Upper lobe of right lung (tissue), 1 donor: Measurements from ENCODE around the gene JCAD. TPM values are rescaled to one million over a fixed set of nuclear protein-coding genes. Genes with fewer than 3 reads are reported as not detected.
"Not testable (repeated sequence)": the region's sequence is repeated elsewhere in the genome, so short reads cannot be mapped to it uniquely, and the experiment has no call there.

Source experiments
- ATAC-seq: fragments of 200-7000 bp; cut with Tn5 transposase; one replicate; pipeline ENCODE4 v1.9.1; 2020; ENCODE audit warnings: mild to moderate bottlenecking, moderate library complexity
- DNase-seq: peaks from one replicate; pipeline ENCODE4 v3.0.0-alpha.2; 2020
- H3K27ac ChIP-seq: fragments of 200-600 bp; one replicate; pipeline ENCODE4 v1.8.0; 2022
- H3K27me3 ChIP-seq: fragments of 200-600 bp; one replicate; pipeline ENCODE4 v1.8.0; 2022; ENCODE audit warnings: mild to moderate bottlenecking
- H3K36me3 ChIP-seq: fragments of 200-600 bp; one replicate; pipeline ENCODE4 v1.8.0; 2022
- H3K4me1 ChIP-seq: fragments of 200-600 bp; one replicate; pipeline ENCODE4 v1.8.0; 2022
- H3K4me3 ChIP-seq: fragments of 200-600 bp; one replicate; pipeline ENCODE4 v1.8.0; 2022; ENCODE audit warnings: mild to moderate bottlenecking
- H3K9me3 ChIP-seq: fragments of 200-600 bp; one replicate; pipeline ENCODE4 v1.8.0; 2022
- CTCF ChIP-seq: fragments of 200-600 bp; IDR thresholded peaks from one replicate; pipeline ENCODE4 v1.8.0; 2022; ENCODE audit warnings: antibody characterized with exemption
- intact Hi-C: fragments of 100-400 bp; cut with DNase I; formaldehyde crosslinking; loops from one replicate; pipeline ENCODE4 v1.11.0; 2022
- long read RNA-seq: library from polyadenylated mRNA; unstranded; transcript quantifications from one replicate; pipeline ENCODE4 v2.0.0, GENCODE V29; 2021
- total RNA-seq: library from RNA; stranded (reverse); fragmentation: NEBNext Ultra II Directional; extraction: Animal tissue kit (Norgen Biotek cat#: 25700); gene quantifications from one replicate; pipeline ENCODE4 v1.2.1, GENCODE V29; 2021
- donor health status: DM: no; HTN: yes; CAD: no; lungs with severe emphysema.

The JCAD gene
- 67.6 TPM for total RNA-seq
- long read RNA-seq, full-length matches to known transcripts = 4 of 59 reads
- long read RNA-seq, partial matches to known transcripts = 23 of 59 reads
- long read RNA-seq, other reads (novel, unspliced or antisense) = 32 of 59 reads

GRCh38 chr10:30059209-30060107 lies at the start of gene JCAD:
Gene JCAD, minus strand, starts transcription at chr10:30059586. Its CDS starts 11,774 bp downstream, at chr10:30047812.
- Histone ChIP-seq H3K27ac (peak within 1 kb of the TSS; percentile 90), H3K27me3 (no peaks in the 10 kb centered on the region)
- DNase-seq = peak; percentile 86

GRCh38 chr10:30106987-30107386 lies 47.6 kb upstream of the JCAD start:
- Histone ChIP-seq H3K27me3 (no peaks in the 10 kb centered on the region), H3K9me3 (no peaks in the 10 kb centered on the region), H3K36me3 (no peaks in the 10 kb centered on the region), H3K27ac (no peak overlapping the region), H3K4me1 (no peaks in the 10 kb centered on the region), H3K4me3 (no peak overlapping the region)
- intact Hi-C loops = no loop called here
- ATAC-seq (no peak), DNase-seq (no peak)
- no peak for TF ChIP-seq CTCF

More at GRCh38 chr10:30059209-30060107, at the start of gene JCAD:
- Histone ChIP-seq H3K36me3 (no peaks in the 10 kb centered on the region), H3K9me3 (no peaks in the 10 kb centered on the region), H3K4me1 (peaks cover 22% of the 10 kb centered on the region), H3K4me3 (peak within 1 kb of the TSS; percentile 68)
- intact Hi-C loops = no loop called here
- TF ChIP-seq CTCF = no peak
- peak; percentile 95 for ATAC-seq

- H3K36me3 ChIP-seq = no peaks in the 10 kb centered on the region
- no peak overlapping the region for H3K4me3 ChIP-seq
- no peak for ATAC-seq
- DNase-seq = no peak
- intact Hi-C loops = no loop called here
- H3K4me1 ChIP-seq = no peaks in the 10 kb centered on the region
- H3K27me3 ChIP-seq = no peaks in the 10 kb centered on the region
- H3K27ac ChIP-seq = no peak overlapping the region
- H3K9me3 ChIP-seq = no peaks in the 10 kb centered on the region
- TF ChIP-seq CTCF = no peak
Measured at GRCh38 chr10:30103595-30104320, 44.4 kb upstream of the JCAD start.

- H3K27ac ChIP-seq, H3K4me3 ChIP-seq, DNase-seq, H3K9me3 ChIP-seq, H3K27me3 ChIP-seq, H3K36me3 ChIP-seq, intact Hi-C loops, H3K4me1 ChIP-seq, ATAC-seq: not testable (repeated sequence)
Measured at GRCh38 chr10:30099706-30100105, 40.3 kb upstream of the JCAD start.

GRCh38 chr10:30099101-30099500 lies 39.7 kb upstream of the JCAD start:
- H3K36me3 ChIP-seq = no peaks in the 10 kb centered on the region
- no peak for TF ChIP-seq CTCF
- intact Hi-C loops = no loop called here
- ATAC-seq (no peak), DNase-seq (no peak)
- no peaks in the 10 kb centered on the region for H3K4me1 ChIP-seq
- no peak overlapping the region for H3K27ac ChIP-seq
- H3K9me3 ChIP-seq = no peaks in the 10 kb centered on the region
- H3K27me3 ChIP-seq = no peaks in the 10 kb centered on the region
- no peak overlapping the region for H3K4me3 ChIP-seq

GRCh38 chr10:30098629-30099028 lies 39.2 kb upstream of the JCAD start:
- DNase-seq = no peak
- no peaks in the 10 kb centered on the region for H3K36me3 ChIP-seq

More at GRCh38 chr10:30098629-30099028, 39.2 kb upstream of the JCAD start:
- Histone ChIP-seq H3K4me1 (no peaks in the 10 kb centered on the region), H3K4me3 (no peak overlapping the region), H3K9me3 (no peaks in the 10 kb centered on the region), H3K27ac (no peak overlapping the region), H3K27me3 (no peaks in the 10 kb centered on the region)
- TF ChIP-seq CTCF = no peak
- ATAC-seq = no peak
- intact Hi-C loops = no loop called here
